HUES6 (cell line): ENCODE measurements around the gene NKD1.

Experiments
- H3K27ac ChIP-seq: 2 replicates; pipeline ENCODE4 v1.7.0; 2013; ENCODE audit warnings: low read depth, mild to moderate bottlenecking, low read length, inconsistent platforms
- H3K27me3 ChIP-seq: 2 replicates; pipeline ENCODE4 v1.6.1; 2013; ENCODE audit warnings: low read length; ENCODE audit not compliant: control insufficient read depth, insufficient read depth
- H3K36me3 ChIP-seq: 2 replicates; pipeline ENCODE4 v1.6.1; 2013; ENCODE audit warnings: low read length; ENCODE audit not compliant: control insufficient read depth, insufficient read depth
- H3K4me1 ChIP-seq: 2 replicates; pipeline ENCODE4 v1.6.1; 2013; ENCODE audit warnings: low read length; ENCODE audit not compliant: control insufficient read depth, insufficient read depth
- H3K4me3 ChIP-seq: 2 replicates; pipeline ENCODE4 v1.5.1; 2013; ENCODE audit warnings: low read depth, low read length
- H3K9ac ChIP-seq: one replicate; pipeline ENCODE4 v1.6.1; 2013; ENCODE audit warnings: mild to moderate bottlenecking, low read length
- H3K9me3 ChIP-seq: 2 replicates; pipeline ENCODE4 v1.6.1; 2013; ENCODE audit warnings: low read depth, low read length; ENCODE audit not compliant: control insufficient read depth, insufficient read depth

NKD1 gene

GRCh38 chr16:50558913-50559312 lies 10.7 kb downstream of the NKD1 start:
- H3K9ac ChIP-seq: no peak overlapping the region
- H3K4me1 ChIP-seq: no peaks in the 10 kb centered on the region
- no peaks in the 10 kb centered on the region for H3K27me3 ChIP-seq
- no peak overlapping the region for H3K4me3 ChIP-seq
- peaks cover 49% of the 10 kb centered on the region; the same call in 1 of the 2 replicates for H3K36me3 ChIP-seq
- no peak overlapping the region for H3K27ac ChIP-seq
- 0 out of 2 replicates have a peak, but pooled peaks cover 6% of the 10 kb centered on the region for H3K9me3 ChIP-seq

GRCh38 chr16:50559342-50559741 lies 11.1 kb downstream of the NKD1 start:
- H3K4me1 ChIP-seq: no peaks in the 10 kb centered on the region
- peaks cover 46% of the 10 kb centered on the region; the same call in 1 of the 2 replicates for H3K36me3 ChIP-seq
- H3K9ac ChIP-seq: no peak overlapping the region
- H3K4me3 ChIP-seq: no peak overlapping the region
- H3K9me3 ChIP-seq: 0 out of 2 replicates have a peak, but pooled peaks cover 6% of the 10 kb centered on the region
- H3K27ac ChIP-seq: no peak overlapping the region
- no peaks in the 10 kb centered on the region for H3K27me3 ChIP-seq

- Histone ChIP-seq H3K4me1 (no peaks in the 10 kb centered on the region), H3K27ac (no peak overlapping the region), H3K36me3 (peaks cover 41% of the 10 kb centered on the region; the same call in 1 of the 2 replicates)
These were observed 11.8 kb downstream of the NKD1 start for GRCh38 chr16:50559804-50560514.

GRCh38 chr16:50560903-50561863 lies 13.0 kb downstream of the NKD1 start:
- peaks cover 29% of the 10 kb centered on the region; the same call in 1 of the 2 replicates for H3K36me3 ChIP-seq
- no peaks in the 10 kb centered on the region for H3K4me1 ChIP-seq
- H3K4me3 ChIP-seq: no peak overlapping the region
- no peaks in the 10 kb centered on the region for H3K27me3 ChIP-seq
- H3K9ac ChIP-seq: no peak overlapping the region
- H3K27ac ChIP-seq: no peak overlapping the region
- H3K9me3 ChIP-seq: 0 out of 2 replicates have a peak, but pooled peaks cover 6% of the 10 kb centered on the region

More at GRCh38 chr16:50559804-50560514, 11.8 kb downstream of the NKD1 start:
- Histone ChIP-seq H3K27me3 (no peaks in the 10 kb centered on the region), H3K4me3 (no peak overlapping the region), H3K9me3 (0 out of 2 replicates have a peak, but pooled peaks cover 6% of the 10 kb centered on the region), H3K9ac (no peak overlapping the region)

GRCh38 chr16:50562657-50563056 lies 14.5 kb downstream of the NKD1 start:
- Histone ChIP-seq H3K9ac (no peak overlapping the region), H3K27ac (no peak overlapping the region), H3K4me1 (no peaks in the 10 kb centered on the region)

GRCh38 chr16:50563989-50564388 lies 15.8 kb downstream of the NKD1 start:
- H3K4me3 ChIP-seq: no peak overlapping the region
- H3K36me3 ChIP-seq: peaks cover 12% of the 10 kb centered on the region; the same call in 1 of the 2 replicates
- peaks cover 5% of the 10 kb centered on the region; the same call in 1 of the 2 replicates for H3K4me1 ChIP-seq
- H3K27ac ChIP-seq: no peak overlapping the region
- no peaks in the 10 kb centered on the region for H3K9me3 ChIP-seq
- no peak overlapping the region for H3K9ac ChIP-seq
- no peaks in the 10 kb centered on the region for H3K27me3 ChIP-seq

More at GRCh38 chr16:50562657-50563056, 14.5 kb downstream of the NKD1 start:
- no peak overlapping the region for H3K4me3 ChIP-seq
- no peaks in the 10 kb centered on the region for H3K9me3 ChIP-seq
- peaks cover 18% of the 10 kb centered on the region; the same call in 1 of the 2 replicates for H3K36me3 ChIP-seq
- no peaks in the 10 kb centered on the region for H3K27me3 ChIP-seq

- Histone ChIP-seq H3K27me3 (no peaks in the 10 kb centered on the region), H3K9me3 (no peaks in the 10 kb centered on the region), H3K9ac (no peak overlapping the region), H3K4me1 (peaks cover 5% of the 10 kb centered on the region; the same call in 1 of the 2 replicates), H3K36me3 (peaks cover 7% of the 10 kb centered on the region; the same call in 1 of the 2 replicates), H3K4me3 (no peak overlapping the region), H3K27ac (no peak overlapping the region)
These were observed 17.2 kb downstream of the NKD1 start for GRCh38 chr16:50565428-50565827.

- Histone ChIP-seq H3K9me3 (no peaks in the 10 kb centered on the region), H3K4me3 (no peak overlapping the region), H3K36me3 (peaks cover 7% of the 10 kb centered on the region; the same call in 1 of the 2 replicates), H3K27ac (no peak overlapping the region), H3K27me3 (no peaks in the 10 kb centered on the region), H3K4me1 (peaks cover 5% of the 10 kb centered on the region; the same call in 1 of the 2 replicates), H3K9ac (no peak overlapping the region)
These were observed 18.1 kb downstream of the NKD1 start for GRCh38 chr16:50566014-50566962.

- H3K27ac ChIP-seq: no peak overlapping the region
- H3K36me3 ChIP-seq: peaks cover 12% of the 10 kb centered on the region; the same call in 1 of the 2 replicates
- H3K4me3 ChIP-seq: no peak overlapping the region
- peaks cover 10% of the 10 kb centered on the region; the same call in 1 of the 2 replicates for H3K4me1 ChIP-seq
- no peak overlapping the region for H3K9ac ChIP-seq
- H3K27me3 ChIP-seq: no peaks in the 10 kb centered on the region
- no peaks in the 10 kb centered on the region for H3K9me3 ChIP-seq
These were observed 19.5 kb downstream of the NKD1 start for GRCh38 chr16:50567651-50568050.
